H1 (cell line): Measurements from ENCODE around the gene WIPI1. TPM values are rescaled to one million over a fixed set of nuclear protein-coding genes. Genes with fewer than 3 reads are reported as not detected.

Experiments
- CTCF ChIA-PET: fragments of 300-600 bp; sonication (Branson Sonifier 250); formaldehyde crosslinking; loops from one replicate; lab custom pipeline; 2021; ENCODE audit not compliant: partially characterized antibody; lab: Charles Lee
- POLR2A ChIA-PET: fragments of 300-600 bp; sonication (Branson Sonifier 250); formaldehyde crosslinking; loops from one replicate; lab custom pipeline; 2021; ENCODE audit warnings: inconsistent platforms; ENCODE audit not compliant: partially characterized antibody; lab: Charles Lee
- DNase-seq, 2 experiments: peaks; one replicate each; pipeline versions ENCODE4 v3.0.0 to v3.0.0-alpha.2; 2010 to 2022; ENCODE audit warnings: low spot score in 2 of 2, low read depth in 1 of 2, mixed read lengths in 1 of 2
- FAIRE-seq: peaks from 2 replicates; lab custom pipeline; 2011; peaks lifted over from hg19 to GRCh38; lab: Jason Lieb, UNC
- H2AFZ ChIP-seq: 2 replicates; pipeline ENCODE4 v1.8.1; 2012; ENCODE audit warnings: low read length, inconsistent platforms
- H2AK5ac ChIP-seq: 2 replicates; pipeline ENCODE4 v1.6.1; 2013; ENCODE audit warnings: low read depth, low read length
- H2BK120ac ChIP-seq: replicated peaks from 2 replicates; pipeline ENCODE3; 2013; ENCODE audit warnings: low read depth, low read length, inconsistent platforms
- H2BK12ac ChIP-seq: 2 replicates; pipeline ENCODE4 v1.6.1; 2013; ENCODE audit warnings: low read depth, low read length
- H2BK15ac ChIP-seq: 2 replicates; pipeline ENCODE4 v1.6.1; 2013; ENCODE audit warnings: low read length
- H2BK20ac ChIP-seq: 2 replicates; pipeline ENCODE4 v1.6.1; 2013; ENCODE audit warnings: low read length
- H2BK5ac ChIP-seq: 2 replicates; pipeline ENCODE4 v1.6.1; 2013; ENCODE audit warnings: low read depth, low read length
- H3K14ac ChIP-seq: 2 replicates; pipeline ENCODE4 v1.6.1; 2013; ENCODE audit warnings: inconsistent platforms; ENCODE audit not compliant: insufficient read length
- H3K18ac ChIP-seq: 2 replicates; pipeline ENCODE4 v1.6.1; 2013; ENCODE audit warnings: low read length; ENCODE audit errors: extremely low read depth
- H3K23ac ChIP-seq: 2 replicates; pipeline ENCODE4 v1.6.1; 2013; ENCODE audit warnings: inconsistent platforms; ENCODE audit not compliant: insufficient read length
- H3K23me2 ChIP-seq: 2 replicates; pipeline ENCODE4 v1.6.1; 2013; ENCODE audit warnings: low read depth, low read length
- H3K27ac ChIP-seq: 2 replicates; pipeline ENCODE4 v1.6.1; 2011; ENCODE audit warnings: low read depth, low read length, inconsistent platforms
- H3K27me3 ChIP-seq, 4 experiments: replicated peaks in 1 of 4; 1 replicate in 1 of 4; 2 replicates in 3 of 4; pipeline versions ENCODE4 v1.6.1 to v1.8.1; 2011 to 2013; ENCODE audit warnings: low read length in 3 of 4, mild to moderate bottlenecking in 3 of 4, inconsistent platforms in 2 of 4, mixed read lengths in 2 of 4, moderate library complexity in 1 of 4; ENCODE audit not compliant: control insufficient read depth in 3 of 4, insufficient read depth in 3 of 4; ENCODE audit errors: extremely low read depth in 1 of 4
- H3K36me3 ChIP-seq, 4 experiments: 2 replicates each; pipeline versions ENCODE4 v1.6.1 to v1.8.1; 2011 to 2013; ENCODE audit warnings: mild to moderate bottlenecking in 4 of 4, low read length in 3 of 4, moderate library complexity in 2 of 4, control low read depth in 1 of 4, inconsistent platforms in 1 of 4; ENCODE audit not compliant: insufficient read depth in 4 of 4, control insufficient read depth in 2 of 4
- H3K4ac ChIP-seq: replicated peaks from 2 replicates; pipeline ENCODE3; 2013; ENCODE audit warnings: low read length, low read depth, mixed read lengths, inconsistent platforms; ENCODE audit not compliant: insufficient read length
- H3K4me1 ChIP-seq, 4 experiments: replicated peaks in 1 of 4; 1 replicate in 1 of 4; 2 replicates in 3 of 4; pipeline versions ENCODE4 v1.6.1 to v1.8.1; 2011 to 2013; ENCODE audit warnings: low read length in 3 of 4, inconsistent platforms in 2 of 4, mixed read lengths in 1 of 4; ENCODE audit not compliant: insufficient read depth in 4 of 4, control insufficient read depth in 3 of 4
- H3K4me2 ChIP-seq, 2 experiments: 2 replicates each; pipeline versions ENCODE4 v1.6.1 to v1.8.1; 2011 to 2013; ENCODE audit warnings: low read depth in 2 of 2, low read length in 2 of 2, control low read depth in 1 of 2, inconsistent platforms in 1 of 2, mild to moderate bottlenecking in 1 of 2; ENCODE audit not compliant: insufficient read depth in 1 of 2
- H3K4me3 ChIP-seq, 4 experiments: fragments of 200-600, 300-600 bp in 1 of 4; sonication (generic), shearing (Covaris generic), sonication (Bioruptor Twin) in 1 of 4; 2 replicates each; pipeline versions ENCODE4 v1.5.1 to v1.8.1; 2011 to 2016; ENCODE audit warnings: low read length in 4 of 4, low read depth in 3 of 4, control low read depth in 2 of 4, inconsistent platforms in 2 of 4, mild to moderate bottlenecking in 2 of 4, mixed read lengths in 1 of 4, moderate library complexity in 1 of 4; ENCODE audit not compliant: insufficient read depth in 2 of 4; ENCODE audit errors: extremely low read depth in 1 of 4
- H3K56ac ChIP-seq: replicated peaks from 2 replicates; pipeline ENCODE3; 2013; ENCODE audit warnings: low read depth, mild to moderate bottlenecking, mixed read lengths, low read length, inconsistent platforms; ENCODE audit not compliant: insufficient read length
- H3K79me1 ChIP-seq: 2 replicates; pipeline ENCODE4 v1.6.1; 2013; ENCODE audit warnings: low read depth, low read length, control low read depth
- H3K79me2 ChIP-seq, 2 experiments: 2 replicates each; pipeline versions ENCODE4 v1.6.1 to v1.8.1; 2012 to 2013; ENCODE audit warnings: low read length in 2 of 2, mild to moderate bottlenecking in 2 of 2, inconsistent platforms in 1 of 2; ENCODE audit not compliant: insufficient read depth in 2 of 2, control insufficient read depth in 1 of 2
- H3K9ac ChIP-seq, 4 experiments: replicated peaks in 1 of 4; 1 replicate in 1 of 4; 2 replicates in 3 of 4; pipeline versions ENCODE4 v1.6.1 to v1.8.1; 2011 to 2013; ENCODE audit warnings: low read depth in 3 of 4, low read length in 3 of 4, control low read depth in 2 of 4, mild to moderate bottlenecking in 2 of 4, moderate library complexity in 2 of 4, inconsistent platforms in 1 of 4; ENCODE audit errors: extremely low read depth in 1 of 4
- H3K9me3 ChIP-seq, 2 experiments: 2 replicates each; pipeline versions ENCODE4 v1.6.1 to v1.8.1; 2012 to 2013; ENCODE audit warnings: mild to moderate bottlenecking in 2 of 2, moderate library complexity in 2 of 2, control low read depth in 1 of 2, inconsistent platforms in 1 of 2, low read depth in 1 of 2, low read length in 1 of 2, mixed read lengths in 1 of 2; ENCODE audit not compliant: insufficient read depth in 2 of 2
- H4K20me1 ChIP-seq, 2 experiments: replicated peaks in 1 of 2; 2 replicates each; pipeline versions ENCODE3 to v1.8.1; 2011 to 2013; ENCODE audit warnings: inconsistent platforms in 2 of 2, low read length in 2 of 2, mild to moderate bottlenecking in 1 of 2; ENCODE audit not compliant: insufficient read depth in 2 of 2, control insufficient read depth in 1 of 2
- H4K5ac ChIP-seq: 2 replicates; pipeline ENCODE4 v1.6.1; 2013; ENCODE audit warnings: low read length, low read depth, mixed read lengths, inconsistent platforms; ENCODE audit not compliant: insufficient read length
- H4K8ac ChIP-seq: 2 replicates; pipeline ENCODE4 v1.8.0; 2013; ENCODE audit warnings: mild to moderate bottlenecking, moderate library complexity, low read length, inconsistent platforms; ENCODE audit not compliant: insufficient read depth; ENCODE audit errors: extremely low read depth
- H4K91ac ChIP-seq: replicated peaks from 2 replicates; pipeline ENCODE3; 2013; ENCODE audit warnings: low read length, mixed read lengths, inconsistent platforms; ENCODE audit not compliant: insufficient read length
- CREB1 ChIP-seq: IDR thresholded peaks from 2 replicates; pipeline ENCODE4 v1.6.1; 2012; ENCODE audit warnings: inconsistent platforms
- FOSL1 ChIP-seq: IDR thresholded peaks from 2 replicates; pipeline ENCODE4 v1.6.1; 2011; ENCODE audit warnings: mild to moderate bottlenecking, low read depth, low read length, moderate library complexity; ENCODE audit not compliant: insufficient read depth
- RAD21 ChIP-seq, 2 experiments: IDR thresholded peaks in 1 of 2; conservative IDR thresholded peaks in 1 of 2; 2 replicates each; pipeline ENCODE4 v1.6.1; 2011; ENCODE audit warnings: low read depth in 2 of 2, low read length in 2 of 2, improper control_type of control experiment in 1 of 2, inconsistent platforms in 1 of 2, mild to moderate bottlenecking in 1 of 2, moderate library complexity in 1 of 2
- WGBS, 2 experiments: shearing (Covaris generic) in 1 of 2; methylation state at CpG; one replicate each; pipeline versions ENCODE4 v1.1.6 to v1.1.7; 2013 to 2015; ENCODE audit warnings: low lambda C conversion rate in 2 of 2, mixed read lengths in 2 of 2, inconsistent platforms in 1 of 2, low coverage in 1 of 2, missing lambda C conversion rate in 1 of 2; ENCODE audit not compliant: insufficient replicate concordance in 2 of 2, insufficient coverage in 1 of 2, insufficient read length in 1 of 2; ENCODE audit errors: extremely low coverage in 1 of 2, missing lambda C conversion rate in 1 of 2; 5-methylcytosine and 5-hydroxymethylcytosine counted together
- polyA plus RNA-seq, 7 experiments: library from polyadenylated mRNA; depleted of rRNA in 3 of 7; stranded (reverse) in 5 of 7; unstranded in 2 of 7; fragments of >200 nt in 5 of 7; fragments of 200-250 nt in 2 of 7; gene quantifications; 1 replicate in 5 of 7; 2 replicates in 1 of 7; 4 replicates in 1 of 7; pipeline versions ENCODE4 v1.2.1 to v1.2.3, GENCODE V29; 2011 to 2013; ENCODE audit warnings: missing spikeins in 2 of 7, mixed read lengths in 2 of 7
- total RNA-seq: library from RNA; stranded (reverse); fragmentation: NEBNext Ultra II Directional; extraction: Animal tissue kit (Norgen Biotek cat#: 25700); gene quantifications from 2 replicates; pipeline ENCODE4 v1.2.1, GENCODE V29; 2021

The WIPI1 gene
- total and polyA plus RNA-seq, 2 of the 8 experiments (the other 6 are each of a cell fraction or from before 2014, with no cell fraction given) = 16.6 to 17.4 TPM

GRCh38 chr17:68460146-68460545 is 2.9 kb upstream of the WIPI1 start:
- no peak overlapping the region for H4K91ac ChIP-seq
- no peak overlapping the region for H3K56ac ChIP-seq
- H2BK20ac ChIP-seq = no peak overlapping the region
- H2BK15ac ChIP-seq = no peak overlapping the region; the same call in 1 of the 2 replicates
- H2AK5ac ChIP-seq = no peak overlapping the region
- peaks cover 0 to 1% of the 10 kb centered on the region in 2 experiments for H4K20me1 ChIP-seq
- no peak overlapping the region for H3K18ac ChIP-seq
- H3K27me3 ChIP-seq = no peaks in the 10 kb centered on the region
- no peak overlapping the region for H4K5ac ChIP-seq
- peaks cover 3 to 9% (median 5%) of the 10 kb centered on the region in 4 experiments; a peak in 6 of 7 replicates for H3K4me1 ChIP-seq
- no peak overlapping the region for H4K8ac ChIP-seq
- H3K23me2 ChIP-seq = peaks cover 8% of the 10 kb centered on the region; the same call in 1 of the 2 replicates
- no peak overlapping the region for H3K14ac ChIP-seq
- no peak overlapping the region for H3K9ac ChIP-seq
- no peaks in the 10 kb centered on the region for H3K9me3 ChIP-seq
- no peak overlapping the region for H3K4me2 ChIP-seq
- no peak overlapping the region for H3K27ac ChIP-seq
- POLR2A ChIA-PET = interaction anchor here (0.6 to 3.4 kb wide), 3 partner anchors 19 to 212 kb away, joined by 3 to 10 read pairs (median 3); partner anchors contain the start of gene AMZ2
- CTCF ChIA-PET = interaction anchor here (0.8 to 3.0 kb wide), 6 partner anchors 10 to 520 kb away, joined by 3 to 12 read pairs (median 4); no protein-coding TSS in a partner anchor
- H3K23ac ChIP-seq = no peak overlapping the region
- DNase-seq (no peak), FAIRE-seq (no peak)
- no peak overlapping the region for H2BK120ac ChIP-seq
- H3K79me1 ChIP-seq = no peaks in the 10 kb centered on the region
- H2AFZ ChIP-seq = no peak overlapping the region
- WGBS, 2 experiments = 87% methylated on average over 2 of the region's 2 CpGs; no CpG with 5 or more reads in 1 of the 2 experiments
- no peak overlapping the region for H3K4me3 ChIP-seq
- no peak overlapping the region for H3K4ac ChIP-seq
- H2BK12ac ChIP-seq = peak overlapping the region; percentile 4; the same call in 1 of the 2 replicates
- no peak overlapping the region for H2BK5ac ChIP-seq
- no peaks in the 10 kb centered on the region for H3K79me2 ChIP-seq
- no peaks in the 10 kb centered on the region for H3K36me3 ChIP-seq
- TF ChIP-seq RAD21 (IDR thresholded peaks at IDR 0.05 in 1 of 2, conservative IDR thresholded peaks at IDR 0.05 in 1 of 2; ENCODE audit: low read depth in 2 of 2, low read length in 2 of 2) = no peak
- no peak for TF ChIP-seq FOSL1
- no peak for TF ChIP-seq CREB1
